Adrenal gland (tissue), 19 donors: ENCODE results near the gene NREP. TPM values are rescaled to one million over a fixed set of nuclear protein-coding genes. Genes with fewer than 3 reads are reported as not detected.

Experiments
- DNase-seq, 7 donors: peaks; one replicate each; pipeline ENCODE4 v3.0.0-alpha.2; 2019 to 2020
- H3K27ac ChIP-seq, 5 donors: fragments of 200-600 bp; sonication (generic) in 4 of 5; 1 replicate in 3 of 5; 2 replicates in 2 of 5; pipeline versions ENCODE4 v1.5.1 to v1.8.0; 2016 to 2020; ENCODE audit warnings: mild to moderate bottlenecking in 1 of 5
- H3K27me3 ChIP-seq: fragments of 200-600 bp; 2 replicates; pipeline ENCODE4 v1.8.0; 2021
- H3K36me3 ChIP-seq, 2 donors: fragments of 200-600 bp; replicated peaks in 1 of 2; 1 replicate in 1 of 2; 2 replicates in 1 of 2; pipeline versions ENCODE4 v1.5.1 to v1.8.0; 2018 to 2022
- H3K4me1 ChIP-seq, 2 donors: fragments of 200-600 bp; replicated peaks in 1 of 2; 1 replicate in 1 of 2; 2 replicates in 1 of 2; pipeline versions ENCODE4 v1.5.1 to v1.8.0; 2018 to 2021
- H3K4me3 ChIP-seq, 4 donors: fragments of 200-600 bp; sonication (generic) in 3 of 4; one replicate each; pipeline ENCODE4 v1.5.1; 2016 to 2018
- H3K9me3 ChIP-seq, 3 donors: fragments of 200-600 bp; sonication (generic) in 1 of 3; replicated peaks in 1 of 3; 1 replicate in 2 of 3; 2 replicates in 1 of 3; pipeline versions ENCODE4 v1.5.1 to v1.8.0; 2016 to 2021
- CTCF ChIP-seq, 6 experiments: fragments of 450-650 bp in 4 of 6; fragments of 200-600 bp in 2 of 6; sonication (generic) in 1 of 6; IDR thresholded peaks; 1 replicate in 5 of 6; 2 replicates in 1 of 6; pipeline versions ENCODE4 v1.5.1 to v1.8.0; 2016 to 2021; ENCODE audit warnings: antibody characterized with exemption in 6 of 6, mild to moderate bottlenecking in 2 of 6, moderate library complexity in 1 of 6
- POLR2A ChIP-seq, 2 donors: fragments of 450-650 bp; IDR thresholded peaks; one replicate each; pipeline ENCODE4 v1.6.1; 2017; ENCODE audit warnings: antibody characterized with exemption in 2 of 2, mild to moderate bottlenecking in 2 of 2, moderate library complexity in 1 of 2
- WGBS, 4 donors: extraction: QIAGEN DNeasy Blood & Tissue Kit in 2 of 4; methylation state at CpG; one replicate each; pipeline versions ENCODE4 v1.1.5 to v1.1.7; 2013 to 2017; 5-methylcytosine and 5-hydroxymethylcytosine counted together
- intact Hi-C, 2 donors: fragments of 100-400 bp; cut with DNase I; formaldehyde crosslinking; loops; one replicate each; pipeline versions ENCODE4 v1.14.1 to v1.15.0; 2022 to 2023
- long read RNA-seq, 10 donors: library from polyadenylated mRNA in 3 of 10; unstranded in 2 of 10; stranded (forward) in 1 of 10; transcript quantifications; one replicate each; pipeline ENCODE4 v2.0.0 and lab custom pipeline, GENCODE V29; 2021 to 2026
- polyA plus RNA-seq, 3 donors: library from polyadenylated mRNA; stranded (reverse); fragments of 200-250 nt in 2 of 3; fragments of 350-450 nt in 1 of 3; fragmentation: Illumina TruSeq in 1 of 3; extraction: RNeasy Lipid Tissue Mini Kit (QIAGEN cat#74804) in 1 of 3; gene quantifications; one replicate each; pipeline ENCODE4 v1.2.3, GENCODE V29; 2013 to 2014
- total RNA-seq, 9 donors: library from RNA; depleted of rRNA in 4 of 9; stranded (reverse); fragments of >200 nt in 4 of 9; fragments of 120-200 nt in 1 of 9; fragmentation: NEBNext Ultra II Directional in 1 of 9; extraction: Animal tissue kit (Norgen Biotek cat#: 25700) in 1 of 9; gene quantifications; one replicate each; pipeline versions ENCODE4 v1.1.0 to v1.2.4, GENCODE V29; 2013 to 2023
- donor health status: healthy with polysubstance abuse.
- donor health status: Bipolar disorder and iron deficiency.
- donor health status: DM: yes; HTN: yes; CAD: no.
- donor health status: DM: no; HTN: no; CAD: no.
- donor health status: DM: no; HTN: no; CAD: no.
- donor health status: DM: yes; HTN: yes; CAD: no.

NREP gene
- 100 to 1,000 TPM in 2 of 9 donors, 10 to 100 TPM in 7; 11.4 to 247 (median 78.0) TPM for total RNA-seq
- 10 to 100 TPM; 35.1 to 50.6 (median 41.9) TPM for polyA plus RNA-seq
- long read RNA-seq, donor 1, transcript NREP-214 (3 exons, 577 nt): minor isoform, 5 of 50 reads
- long read RNA-seq, donor 1, transcript NREP-201 (4 exons, 2,013 nt): major isoform, 24 of 50 reads
- long read RNA-seq, donor 1, transcript NREP-202 (5 exons, 2,581 nt): minor isoform, 16 of 50 reads
- long read RNA-seq, donor 1, partial matches to known transcripts: 0 of 50 reads
- long read RNA-seq, donor 1, other reads (novel, unspliced or antisense): 0 of 50 reads
- long read RNA-seq, donor 2, transcript NREP-214 (3 exons, 577 nt): minor isoform, 7 of 76 reads
- long read RNA-seq, donor 2, transcript NREP-202 (5 exons, 2,581 nt): minor isoform, 13 of 76 reads
- long read RNA-seq, donor 2, transcript NREP-201 (4 exons, 2,013 nt): major isoform, 46 of 76 reads
- long read RNA-seq, donor 2, partial matches to known transcripts: 0 of 76 reads
- long read RNA-seq, donor 2, other reads (novel, unspliced or antisense): 0 of 76 reads
- long read RNA-seq, donor 3, transcript NREP-202 (5 exons, 2,581 nt): minor isoform, 8 of 41 reads
- long read RNA-seq, donor 3, transcript NREP-201 (4 exons, 2,013 nt): major isoform, 22 of 41 reads
- long read RNA-seq, donor 3, partial matches to known transcripts: 0 of 41 reads
- long read RNA-seq, donor 3, other reads (novel, unspliced or antisense): 0 of 41 reads
- long read RNA-seq, donor 4, transcript NREP-201 (4 exons, 2,013 nt): major isoform, 20 of 30 reads
- long read RNA-seq, donor 4, partial matches to known transcripts: 0 of 30 reads
- long read RNA-seq, donor 4, other reads (novel, unspliced or antisense): 2 of 30 reads
- long read RNA-seq, donor 5, transcript NREP-202 (5 exons, 2,581 nt): major isoform, 12 of 28 reads
- long read RNA-seq, donor 5, transcript NREP-201 (4 exons, 2,013 nt): minor isoform, 9 of 28 reads
- long read RNA-seq, donor 5, partial matches to known transcripts: 0 of 28 reads
- long read RNA-seq, donor 5, other reads (novel, unspliced or antisense): 4 of 28 reads
- long read RNA-seq, donor 6, transcript NREP-201 (4 exons, 2,013 nt): major isoform, 17 of 27 reads
- long read RNA-seq, donor 6, partial matches to known transcripts: 2 of 27 reads
- long read RNA-seq, donor 6, other reads (novel, unspliced or antisense): 4 of 27 reads
- long read RNA-seq, donor 7, transcript NREP-201 (4 exons, 2,013 nt): major isoform, 24 of 34 reads
- long read RNA-seq, donor 7, transcript NREP-202 (5 exons, 2,581 nt): minor isoform, 6 of 34 reads
- long read RNA-seq, donor 7, partial matches to known transcripts: 0 of 34 reads
- long read RNA-seq, donor 7, other reads (novel, unspliced or antisense): 0 of 34 reads
- long read RNA-seq, donor 8, transcript NREP-202 (5 exons, 2,581 nt): minor isoform, 30 of 111 reads
- long read RNA-seq, donor 8, transcript NREP-214 (3 exons, 577 nt): minor isoform, 16 of 111 reads
- long read RNA-seq, donor 8, transcript NREP-206 (3 exons, 2,304 nt): minor isoform, 6 of 111 reads
- long read RNA-seq, donor 8, transcript NREP-201 (4 exons, 2,013 nt): major isoform, 47 of 111 reads
- long read RNA-seq, donor 8, partial matches to known transcripts: 0 of 111 reads
- long read RNA-seq, donor 8, other reads (novel, unspliced or antisense): 0 of 111 reads
- long read RNA-seq, donor 9, transcript NREP-214 (3 exons, 577 nt): minor isoform, 15 of 82 reads
- long read RNA-seq, donor 9, transcript NREP-201 (4 exons, 2,013 nt): major isoform, 46 of 82 reads
- long read RNA-seq, donor 9, transcript NREP-204 (5 exons, 704 nt): minor isoform, 5 of 82 reads
- long read RNA-seq, donor 9, transcript NREP-202 (5 exons, 2,581 nt): minor isoform, 8 of 82 reads
- long read RNA-seq, donor 9, partial matches to known transcripts: 0 of 82 reads
- long read RNA-seq, donor 9, other reads (novel, unspliced or antisense): 0 of 82 reads
- long read RNA-seq, donor 10, transcript NREP-202 (5 exons, 2,581 nt): minor isoform, 12 of 40 reads
- long read RNA-seq, donor 10, transcript NREP-201 (4 exons, 2,013 nt): major isoform, 20 of 40 reads
- long read RNA-seq, donor 10, partial matches to known transcripts: 0 of 40 reads
- long read RNA-seq, donor 10, other reads (novel, unspliced or antisense): 0 of 40 reads

- no peak for TF ChIP-seq POLR2A (IDR thresholded peaks at IDR 0.05)
- no peak for TF ChIP-seq CTCF (IDR thresholded peaks at IDR 0.05)
- Histone ChIP-seq H3K9me3 (no peaks in the 10 kb centered on the region), H3K27me3 (no peaks in the 10 kb centered on the region), H3K27ac (peak within 1 kb of the TSS; percentile 49 to 99 (median 92)), H3K36me3 (no peaks in the 10 kb centered on the region), H3K4me3 (peak within 1 kb of the TSS; percentile 22 to 70 (median 48)), H3K4me1 (peaks cover 3 to 34% of the 10 kb centered on the region in 2 donors)
- DNase-seq: peak in 3 of 7 donors; percentile 59 to 81 (median 69)
- intact Hi-C loops: no loop called here
- 2 to 3% (median 2%) methylated on average over 12 of the region's 12 CpGs for WGBS, 4 donors
Observed at GRCh38 chr5:111756581-111757354, at the start of gene NREP. TSS of gene NREP (minus strand) at chr5:111757194. CDS start at chr5:111755772, 1,422 bp downstream.

DNA sequence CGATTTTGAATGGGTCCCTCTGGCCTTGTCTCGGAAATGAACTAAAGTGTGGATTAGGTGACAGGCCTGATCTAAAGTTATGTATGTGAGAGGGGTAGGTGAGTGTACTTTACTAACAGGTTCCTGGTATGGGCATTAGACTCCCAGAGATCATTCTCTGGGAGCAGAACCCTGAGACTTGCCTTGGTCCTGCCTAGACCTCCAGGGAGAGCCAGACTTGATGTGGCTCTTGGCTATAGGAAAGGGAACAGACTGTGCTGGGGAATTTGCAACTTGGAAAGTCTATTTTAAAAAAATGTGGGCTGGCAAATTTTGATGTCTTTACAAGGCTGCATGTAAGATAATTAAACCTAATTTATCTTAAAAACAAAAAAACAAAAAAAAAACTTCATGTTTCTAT lies 49.8 kb upstream of the NREP start:
- DNase-seq: no peak
- intact Hi-C loops: no loop called here
- H3K4me1 ChIP-seq: no peaks in the 10 kb centered on the region
- no peak for TF ChIP-seq CTCF (IDR thresholded peaks at IDR 0.05)
- no peak for TF ChIP-seq POLR2A (IDR thresholded peaks at IDR 0.05)
- H3K36me3 ChIP-seq: no peaks in the 10 kb centered on the region
- WGBS, 4 donors: 85 to 93% (median 86%) methylated on average over 2 of the region's 2 CpGs
- no peaks in the 10 kb centered on the region for H3K27me3 ChIP-seq
- no peak overlapping the region for H3K27ac ChIP-seq
- no peaks in the 10 kb centered on the region for H3K9me3 ChIP-seq
- no peak overlapping the region for H3K4me3 ChIP-seq

- 73 to 86% (median 82%) methylated on average over 2 of the region's 2 CpGs for WGBS, 4 donors
- H3K9me3 ChIP-seq: no peaks in the 10 kb centered on the region
- no peaks in the 10 kb centered on the region for H3K4me1 ChIP-seq
- intact Hi-C loops: no loop called here
- H3K4me3 ChIP-seq: no peak overlapping the region
- H3K36me3 ChIP-seq: no peaks in the 10 kb centered on the region
- no peaks in the 10 kb centered on the region for H3K27me3 ChIP-seq
- H3K27ac ChIP-seq: no peak overlapping the region
- TF ChIP-seq POLR2A (IDR thresholded peaks at IDR 0.05) (no peak), CTCF (IDR thresholded peaks at IDR 0.05) (no peak)
- DNase-seq: no peak
Observed at GRCh38 chr5:111806156-111806555, 49.2 kb upstream of the NREP start.
